AG04450 (cell line): ENCODE measurements around the gene CLMN. TPM values are rescaled to one million over a fixed set of nuclear protein-coding genes. Genes with fewer than 3 reads are reported as not detected.

Experiments used
- CTCF ChIA-PET: fragments of 300-600, 350-600 bp; formaldehyde crosslinking; extraction: SDS; loops from one replicate; lab custom pipeline; 2022; ENCODE audit warnings: antibody characterized with exemption, inconsistent platforms; lab: Charles Lee
- POLR2A ChIA-PET: fragments of 350-600 bp; formaldehyde crosslinking; extraction: SDS; loops from one replicate; lab custom pipeline; 2021; ENCODE audit warnings: antibody characterized with exemption, inconsistent platforms; lab: Yijun Ruan, JAX
- DNase-seq: peaks from one replicate; pipeline ENCODE4 v3.0.0-alpha.2; 2011; ENCODE audit warnings: low read depth, low spot score
- H3K27ac ChIP-seq: one replicate; pipeline ENCODE4 v1.5.1; 2012; ENCODE audit warnings: low read depth, low read length, control low read depth
- H3K27me3 ChIP-seq: one replicate; pipeline ENCODE4 v1.6.0; 2012; ENCODE audit warnings: low read length; ENCODE audit not compliant: control insufficient read depth, insufficient read depth
- H3K4me3 ChIP-seq: 2 replicates; pipeline ENCODE4 v1.5.1; 2011; ENCODE audit warnings: mild to moderate bottlenecking, low read depth, low read length, control low read depth
- H3K9me3 ChIP-seq: 2 replicates; pipeline ENCODE4 v1.5.1; 2012; ENCODE audit warnings: low read length; ENCODE audit not compliant: control insufficient read depth, insufficient read depth
- CTCF ChIP-seq: IDR thresholded peaks from 2 replicates; pipeline ENCODE4 v1.5.1; 2011; ENCODE audit warnings: low read depth, low read length, control low read depth, inconsistent platforms
- polyA plus RNA-seq: library from polyadenylated mRNA; depleted of rRNA; stranded (reverse); fragments of >200 nt; gene quantifications from 2 replicates; pipeline ENCODE4 v1.2.3, GENCODE V29; 2011

CLMN gene
- polyA plus RNA-seq, 1 experiment = 0.09 TPM

GRCh38 chr14:95345032-95345431, 25.3 kb upstream of the CLMN start:
- Histone ChIP-seq H3K27me3 (peaks cover 2% of the 10 kb centered on the region), H3K9me3 (no peaks in the 10 kb centered on the region), H3K27ac (no peak overlapping the region), H3K4me3 (no peak overlapping the region)
- no peak for DNase-seq
- CTCF ChIA-PET = no interaction called here
- POLR2A ChIA-PET = no interaction called here
- no peak for TF ChIP-seq CTCF

GRCh38 chr14:95344536-95344935, 24.8 kb upstream of the CLMN start:
- ChIA-PET POLR2A (no interaction called here), CTCF (no interaction called here)
- no peak for DNase-seq
- H3K9me3 ChIP-seq = no peaks in the 10 kb centered on the region
- no peak overlapping the region for H3K27ac ChIP-seq
- H3K27me3 ChIP-seq = peaks cover 2% of the 10 kb centered on the region
- no peak overlapping the region for H3K4me3 ChIP-seq
- TF ChIP-seq CTCF = no peak

GRCh38 chr14:95341564-95341963, 21.9 kb upstream of the CLMN start:
- Histone ChIP-seq H3K27ac (no peak overlapping the region), H3K27me3 (no peaks in the 10 kb centered on the region), H3K9me3 (no peaks in the 10 kb centered on the region), H3K4me3 (no peak overlapping the region)
- TF ChIP-seq CTCF = no peak
- ChIA-PET CTCF (no interaction called here), POLR2A (no interaction called here)
- DNase-seq = no peak

- ChIA-PET POLR2A (no interaction called here), CTCF (no interaction called here)
- Histone ChIP-seq H3K4me3 (no peak overlapping the region), H3K9me3 (no peaks in the 10 kb centered on the region), H3K27ac (no peak overlapping the region), H3K27me3 (no peaks in the 10 kb centered on the region)
- TF ChIP-seq CTCF = no peak
- no peak for DNase-seq
Observed at GRCh38 chr14:95341115-95341514, 21.4 kb upstream of the CLMN start.

- H3K27ac ChIP-seq = no peak overlapping the region
- no peak overlapping the region for H3K4me3 ChIP-seq
- ChIA-PET POLR2A (no interaction called here), CTCF (interaction anchor here (0.6 kb wide), 1 partner anchor 189 kb away, joined by 3 read pairs; no protein-coding TSS in a partner anchor)
- no peak for DNase-seq
- no peaks in the 10 kb centered on the region for H3K27me3 ChIP-seq
- H3K9me3 ChIP-seq = no peaks in the 10 kb centered on the region
- no peak for TF ChIP-seq CTCF
Observed at GRCh38 chr14:95340201-95340697, 20.5 kb upstream of the CLMN start.
